HG03378 (cell line): Measurements from ENCODE around the gene ACOX1.

Experiments
- ATAC-seq: cut with Tn5 transposase; IDR thresholded peaks from one replicate; pipeline ENCODE4 v1.9.1; 2021; ENCODE audit warnings: mild to moderate bottlenecking, moderate library complexity; ENCODE audit not compliant: unreplicated experiment

The ACOX1 gene

DNA sequence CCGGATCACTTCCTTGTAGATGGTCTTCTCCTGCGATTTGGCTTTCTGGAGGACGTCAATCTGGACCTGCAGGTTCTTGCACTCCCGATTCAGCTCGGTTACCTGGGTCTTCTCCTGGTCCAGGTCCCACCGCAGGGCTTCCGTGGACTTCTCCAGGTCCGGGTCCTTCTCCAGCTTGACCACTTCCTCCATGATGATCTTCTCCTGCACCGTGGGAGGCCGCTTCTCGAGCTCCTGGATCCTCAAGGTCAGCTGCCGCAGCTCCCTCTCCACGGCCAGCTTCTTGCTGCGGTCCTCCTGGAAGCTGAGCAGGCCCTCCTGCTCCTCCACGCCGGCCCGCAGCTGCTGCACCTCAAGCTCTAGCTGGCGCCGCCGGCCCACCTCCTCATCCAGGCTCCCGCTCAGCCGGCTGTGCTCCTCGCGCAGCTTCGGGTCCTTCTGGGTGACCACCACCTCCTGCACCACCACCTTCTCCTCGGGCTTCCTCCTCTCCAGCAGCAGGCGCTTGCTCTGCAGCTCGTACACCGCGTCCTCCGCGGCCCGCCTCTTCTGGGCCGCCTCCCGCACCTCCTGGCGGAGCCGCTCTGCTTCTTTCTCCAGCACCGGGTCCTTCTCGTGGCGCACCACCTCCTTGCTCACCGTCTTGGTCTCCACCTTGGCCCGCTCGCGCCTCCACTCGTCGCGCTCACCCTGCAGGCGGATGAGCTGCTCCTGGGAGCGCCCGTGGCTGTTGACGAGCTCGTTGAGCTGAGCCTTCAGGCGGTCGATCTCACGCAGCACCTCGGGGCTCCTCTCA lies 29.9 kb upstream of the ACOX1 start:
- no peak for ATAC-seq

DNA sequence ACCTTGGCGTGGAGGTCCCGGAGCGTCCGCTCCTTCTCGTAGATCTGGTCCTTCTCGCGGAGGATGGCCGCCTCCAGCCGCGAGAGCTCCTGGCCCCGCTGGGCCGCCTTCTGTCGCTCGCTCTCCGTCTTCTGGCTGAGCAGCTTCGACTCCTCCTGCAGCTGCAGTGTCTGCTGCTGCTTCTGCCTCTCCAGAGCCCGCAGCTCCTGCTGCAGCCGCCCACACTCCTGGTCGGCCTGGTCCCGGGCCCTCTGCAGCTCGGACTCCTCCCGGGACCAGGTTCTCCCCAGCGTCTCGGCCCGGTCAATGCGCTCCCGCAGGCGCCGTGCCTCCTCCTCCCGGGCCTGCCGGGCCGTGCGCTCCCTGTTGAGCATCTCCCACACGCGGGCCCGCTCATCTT lies 29.2 kb upstream of the ACOX1 start:
- ATAC-seq = no peak

GRCh38 chr17:76007850-76008165 lies 28.8 kb upstream of the ACOX1 start:
- no peak for ATAC-seq

DNA sequence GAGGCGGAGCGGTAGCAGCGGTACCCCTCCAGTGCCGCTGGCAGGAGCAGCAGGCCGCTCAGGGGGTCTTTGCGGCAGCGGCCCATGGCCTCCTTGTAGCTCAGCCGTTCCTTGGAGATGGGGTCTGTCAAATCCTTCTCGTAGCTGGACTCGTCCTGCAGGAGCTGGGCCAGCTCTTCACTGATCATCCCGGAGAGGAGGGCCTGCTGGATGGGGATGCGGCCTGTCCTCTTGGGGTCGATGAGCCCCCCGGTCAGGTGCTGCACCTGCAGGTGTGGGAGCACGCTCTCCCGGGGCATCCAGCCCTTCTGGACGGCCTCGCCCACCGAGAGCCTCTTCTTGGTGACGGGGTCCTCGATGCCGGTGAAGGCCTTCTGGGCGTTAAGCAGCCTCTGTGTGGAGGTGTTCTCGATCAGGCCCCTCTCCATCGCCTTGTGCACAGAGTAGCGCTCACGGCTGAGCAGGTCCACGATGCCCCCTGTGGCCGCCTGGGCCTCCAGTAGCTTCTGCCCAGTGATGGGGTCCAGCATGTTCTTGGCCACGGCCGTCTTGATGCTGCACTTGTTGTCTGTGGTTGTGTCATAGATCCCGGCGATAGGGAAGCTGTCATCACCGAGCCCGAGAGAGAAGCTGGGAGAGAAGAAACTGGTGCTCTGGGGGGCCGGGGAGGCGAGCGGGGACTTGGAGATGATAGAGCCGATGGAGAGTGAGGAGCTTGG lies 28.3 kb upstream of the ACOX1 start:
- ATAC-seq = no peak

DNA sequence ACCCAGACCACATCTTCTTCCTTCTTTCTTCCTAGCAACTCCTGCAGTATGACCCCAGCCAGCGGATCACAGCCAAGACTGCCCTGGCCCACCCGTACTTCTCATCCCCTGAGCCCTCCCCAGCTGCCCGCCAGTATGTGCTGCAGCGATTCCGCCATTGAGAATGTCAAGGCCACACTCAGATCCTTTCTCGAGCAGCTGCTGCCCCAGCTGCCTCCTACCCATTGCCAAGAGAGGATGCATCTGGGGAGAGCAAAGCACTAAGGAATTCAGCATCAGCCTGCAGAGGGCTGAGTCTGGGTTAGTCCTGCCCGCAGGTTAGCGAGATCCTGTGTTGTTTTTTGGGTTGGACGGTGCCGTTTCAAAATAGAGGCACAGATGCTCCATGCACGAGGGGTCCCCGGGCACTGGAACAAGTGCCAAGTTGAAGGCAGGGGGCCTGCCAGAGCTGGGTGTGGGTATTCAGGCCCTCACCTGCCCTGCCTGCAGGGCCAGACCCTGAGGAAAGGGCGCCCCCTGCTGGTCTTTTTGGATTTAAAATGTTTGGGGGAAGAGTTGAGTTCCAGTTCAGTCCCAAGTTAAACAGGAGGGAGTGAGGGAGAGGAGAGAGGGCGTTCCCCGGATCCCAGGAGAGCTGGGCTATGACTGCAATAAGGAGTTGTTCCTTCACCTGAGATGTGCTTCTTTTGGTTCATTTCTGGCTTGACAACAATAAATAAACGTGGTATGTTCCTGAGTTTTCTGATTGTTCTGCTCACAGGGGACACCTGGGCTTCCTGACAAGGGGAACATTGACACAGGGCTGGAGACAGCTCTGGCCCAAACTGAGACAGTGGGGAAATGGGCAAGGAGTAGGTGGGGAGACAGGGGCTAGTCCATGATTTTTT lies 26.5 kb upstream of the ACOX1 start:
- no peak for ATAC-seq

DNA sequence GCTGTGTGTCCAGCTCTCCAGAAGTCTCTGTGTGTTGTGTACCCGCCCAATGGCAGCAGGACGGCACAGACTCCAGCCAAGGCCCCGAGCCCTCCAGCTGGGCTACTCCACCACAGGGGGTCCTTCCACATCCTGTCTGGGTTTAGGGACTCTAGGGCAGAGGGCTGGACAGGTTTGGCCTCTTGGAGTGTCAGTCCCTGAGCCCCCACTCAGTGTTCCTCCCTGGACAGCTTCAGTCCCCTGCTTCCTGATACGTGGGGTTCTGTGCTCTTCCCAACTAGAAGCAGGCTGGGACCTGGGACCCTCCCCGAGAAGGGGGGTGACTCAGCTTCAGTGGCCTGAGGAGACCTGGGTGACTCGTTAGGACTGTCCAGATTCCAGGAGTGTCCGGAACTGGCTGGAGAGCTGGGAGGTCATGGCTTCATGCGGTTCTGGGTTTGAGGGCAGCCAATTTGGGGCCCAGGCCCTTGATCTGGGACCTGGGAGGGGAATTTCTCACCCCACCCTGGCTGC lies 25.8 kb upstream of the ACOX1 start:
- no peak for ATAC-seq

DNA sequence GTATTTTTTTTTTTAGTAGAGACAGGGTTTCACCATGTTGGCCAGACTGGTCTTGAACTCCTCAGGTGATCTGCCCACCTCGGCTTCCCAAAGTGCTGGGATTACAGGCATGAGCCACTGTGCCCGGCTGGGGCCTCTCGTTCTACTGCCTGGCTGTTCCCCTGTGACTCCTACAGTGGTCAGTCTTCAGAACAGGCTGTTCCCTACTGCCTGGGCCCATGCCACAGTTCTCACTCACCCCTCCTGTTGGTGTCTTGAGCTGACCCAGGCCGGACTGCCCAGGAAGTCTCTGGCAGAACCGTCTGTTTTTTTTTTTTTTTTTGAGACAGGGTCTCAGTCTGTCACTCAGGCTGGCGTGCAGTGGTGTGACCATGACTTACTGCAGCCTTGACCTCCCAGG lies 24.9 kb upstream of the ACOX1 start:
- no peak for ATAC-seq

DNA sequence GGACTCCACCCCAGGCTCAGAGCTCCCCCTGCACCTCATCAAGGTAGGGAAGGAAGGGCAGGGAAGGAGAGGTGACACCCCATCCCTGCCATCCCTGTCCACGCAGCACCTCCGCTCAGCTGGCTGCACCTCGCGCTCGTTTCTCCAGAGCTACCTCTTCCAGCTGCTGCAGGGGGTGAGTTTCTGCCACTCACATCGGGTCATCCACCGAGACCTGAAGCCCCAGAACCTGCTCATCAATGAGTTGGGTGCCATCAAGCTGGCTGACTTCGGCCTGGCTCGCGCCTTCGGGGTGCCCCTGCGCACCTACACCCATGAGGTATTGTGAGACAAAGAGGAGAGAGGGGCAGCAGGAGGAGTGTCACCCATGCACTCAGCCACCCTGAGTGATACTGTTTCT lies 23.1 kb upstream of the ACOX1 start:
- no peak for ATAC-seq

DNA sequence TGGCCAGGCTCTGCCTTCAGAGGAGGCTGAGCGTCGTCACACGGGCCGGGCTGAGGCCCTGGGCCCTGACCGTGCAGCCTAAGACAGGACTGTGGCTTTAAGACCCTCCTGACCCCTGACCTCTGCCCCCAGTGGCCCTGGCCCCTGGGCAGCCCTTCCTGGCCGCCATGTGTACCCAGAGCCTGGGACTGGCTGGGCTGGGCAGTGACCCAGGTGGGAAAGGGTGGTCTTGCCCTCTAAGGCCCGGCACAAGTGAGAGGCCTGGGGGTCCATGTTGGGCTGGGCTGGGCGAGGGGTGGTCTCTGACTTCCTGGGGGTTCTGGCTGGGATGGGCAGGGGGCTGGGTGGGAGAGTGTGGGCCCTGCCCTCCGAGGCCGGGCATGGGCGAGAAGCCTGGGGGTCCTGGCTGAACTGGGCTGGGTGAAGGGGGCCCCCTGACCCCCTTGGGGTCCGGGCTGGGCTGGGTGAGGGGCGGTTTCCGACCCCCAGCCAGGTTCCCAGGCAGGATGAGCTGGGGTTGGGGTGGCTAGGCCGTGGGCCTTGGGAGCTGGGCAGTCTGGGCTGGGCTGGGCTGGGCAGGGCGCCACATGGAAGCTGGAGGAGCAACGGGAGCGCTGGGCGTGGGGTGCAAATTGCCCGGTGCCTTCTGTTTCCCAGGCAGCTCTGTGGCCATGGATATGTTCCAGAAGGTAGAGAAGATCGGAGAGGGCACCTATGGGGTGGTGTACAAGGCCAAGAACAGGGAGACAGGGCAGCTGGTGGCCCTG lies 22.0 kb upstream of the ACOX1 start, which contains the start of gene CDK3:
Gene CDK3 (plus strand): TSS at position 101 of the 767 bp plus-strand sequence. CDS start 571 bp downstream, at position 672.
- no peak for ATAC-seq

DNA sequence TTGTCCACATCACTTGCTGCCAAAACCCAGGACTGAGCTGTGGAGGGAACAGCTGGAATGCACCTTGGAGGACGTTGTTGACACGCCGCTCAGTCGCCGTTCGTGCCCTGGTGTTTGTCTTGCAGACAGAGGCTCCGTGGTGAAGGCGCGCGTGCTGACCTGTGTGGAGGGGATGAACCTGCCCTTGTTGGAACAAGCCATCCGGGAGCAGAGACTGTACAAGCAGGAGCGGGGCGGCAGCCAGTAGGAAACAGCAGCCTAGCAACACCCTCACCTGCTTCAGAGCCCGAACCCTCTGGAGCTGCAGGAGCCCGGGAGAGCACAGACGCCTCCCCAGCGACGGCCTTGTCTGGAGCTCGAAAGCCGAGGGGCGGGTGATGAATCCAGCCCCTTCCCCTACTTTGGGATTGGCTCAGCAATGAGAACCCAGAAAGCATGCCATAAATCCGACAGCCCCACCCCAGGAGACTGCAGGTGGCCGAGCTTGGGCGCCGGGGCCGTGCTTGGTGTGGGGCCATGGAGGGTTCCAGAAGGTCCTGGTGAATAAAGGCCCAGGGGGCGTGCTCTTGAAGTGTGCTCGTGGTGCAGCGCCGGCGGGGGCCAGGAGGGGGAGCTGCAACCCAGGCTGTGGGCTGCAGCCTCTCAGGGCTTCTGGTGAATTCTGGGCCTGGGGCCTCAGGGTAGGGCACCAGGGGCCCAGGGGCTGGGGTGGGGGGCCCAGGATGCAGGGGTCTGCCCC lies 21.2 kb upstream of the ACOX1 start:
- no peak for ATAC-seq

DNA sequence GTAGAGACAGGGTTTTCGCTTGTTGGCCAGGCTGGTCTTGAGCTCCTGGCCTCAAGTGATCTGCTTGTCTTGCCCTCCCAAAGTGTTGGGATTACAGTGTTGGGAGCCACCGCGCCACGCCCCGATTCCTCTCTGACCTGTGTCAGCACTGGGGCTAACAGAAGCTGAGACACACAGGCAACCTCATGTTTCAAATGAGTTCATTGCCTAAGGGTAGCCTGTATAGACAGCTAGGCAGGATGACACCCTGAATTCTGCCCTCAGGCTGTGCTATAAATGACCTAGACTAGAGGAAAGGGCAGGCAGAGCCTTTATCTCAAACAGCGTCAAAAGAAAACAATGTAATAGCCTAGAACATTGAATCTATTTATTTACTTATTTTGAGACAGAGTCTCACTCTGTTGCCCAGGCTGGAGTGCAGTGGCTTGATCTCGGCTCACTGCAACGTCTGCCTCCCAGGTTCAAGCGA lies 19.4 kb upstream of the ACOX1 start:
- no peak for ATAC-seq

GRCh38 chr17:75996665-75997590 lies 18.0 kb upstream of the ACOX1 start:
- ATAC-seq = no peak

- ATAC-seq = no peak
Measured at GRCh38 chr17:75995385-75995925, 16.5 kb upstream of the ACOX1 start.

DNA sequence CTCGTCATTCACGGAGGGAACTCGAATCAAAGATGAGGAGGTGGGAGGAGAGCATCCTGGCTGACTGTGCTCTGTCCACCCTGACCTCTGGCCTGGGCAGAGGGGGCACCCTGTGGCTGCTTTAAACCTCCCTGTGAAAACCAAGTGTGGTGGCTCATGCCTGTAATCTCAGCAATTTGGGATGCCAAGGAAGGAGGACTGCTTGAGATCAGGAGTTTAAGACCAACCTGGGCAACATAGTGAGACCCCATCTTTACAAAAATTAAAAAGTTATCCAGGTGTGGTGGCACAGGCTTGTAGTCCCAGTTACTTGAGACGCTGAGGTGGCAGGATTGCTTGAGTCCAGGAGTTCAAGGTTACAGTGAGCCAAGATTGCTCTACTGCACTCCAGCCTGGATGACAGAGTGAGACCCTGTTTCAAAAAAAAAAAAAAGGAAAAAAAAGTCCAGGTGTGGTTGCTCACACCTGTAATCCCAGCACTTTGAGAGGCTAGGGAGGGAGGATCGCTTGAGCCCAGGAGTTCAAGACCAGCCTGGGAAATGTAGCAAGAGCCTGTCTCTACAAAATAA lies 15.9 kb upstream of the ACOX1 start:
- no peak for ATAC-seq

- no peak for ATAC-seq
Measured at GRCh38 chr17:75991396-75991795, 12.4 kb upstream of the ACOX1 start.

DNA sequence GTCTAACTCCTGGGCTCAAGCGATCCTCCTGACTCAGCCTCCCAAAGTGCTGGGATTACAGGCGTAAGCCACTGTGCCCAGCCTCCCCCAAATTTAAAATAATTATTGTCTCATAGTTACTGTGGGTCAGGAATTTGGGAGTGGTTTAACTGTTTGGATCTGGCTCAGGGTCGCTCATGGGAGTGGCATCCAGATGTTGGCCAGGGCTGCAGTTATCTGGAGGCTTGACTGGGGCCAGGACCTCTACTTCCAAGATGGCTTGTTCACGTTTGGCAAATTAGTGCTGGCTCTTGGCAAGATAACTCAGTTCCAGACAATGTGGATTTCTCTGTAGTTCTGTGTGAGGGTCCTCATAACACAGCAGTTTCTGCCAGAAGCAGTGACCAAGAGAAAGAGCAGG lies 8.1 kb upstream of the ACOX1 start:
- no peak for ATAC-seq

DNA sequence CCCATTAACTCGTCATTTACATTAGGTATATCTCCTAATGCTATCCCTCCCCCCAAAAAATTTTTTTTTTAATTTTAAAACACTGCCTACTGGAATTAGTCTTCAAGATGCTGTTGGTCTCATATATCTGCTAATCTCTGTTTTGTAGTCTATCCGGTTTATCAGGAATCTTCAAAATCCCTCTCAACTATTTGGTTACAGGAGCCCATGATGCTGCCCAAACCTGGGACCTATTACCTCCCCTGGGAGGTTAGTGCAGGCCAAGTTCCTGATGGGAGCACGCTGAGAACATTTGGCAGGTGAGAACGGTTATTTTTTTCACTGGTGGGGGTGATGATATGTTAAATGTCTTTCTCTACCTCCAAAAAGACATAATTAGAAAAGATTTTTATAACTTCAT lies 7.0 kb upstream of the ACOX1 start:
- ATAC-seq = no peak
